CD4-positive, alpha-beta memory T cell (primary cell): ENCODE data around the gene COQ8B. TPM values are rescaled to one million over a fixed set of nuclear protein-coding genes. Genes with fewer than 3 reads are reported as not detected.

Experiments
- polyA plus RNA-seq, 2 donors: library from polyadenylated mRNA; unstranded; fragments of 300-500 nt; fragmentation: Illumina TruSeq; gene quantifications; one replicate each; pipeline ENCODE4 v1.2.3, GENCODE V29; 2021
- total RNA-seq, 2 experiments: library from RNA; stranded (reverse); gene quantifications; one replicate each; pipeline ENCODE4 v1.2.3, GENCODE V29; 2021

The COQ8B gene
- total and polyA plus RNA-seq, 4 experiments from 2014 or later = 20.2 to 54.7 (median 34.2) TPM

Other genes starting within 250 kb of the COQ8B start
- under 1 TPM; 0.17 to 0.30 TPM for gene SPTBN4, start 249.9 kb downstream of the COQ8B start, total RNA-seq
- gene SPTBN4, start 249.9 kb downstream of the COQ8B start, polyA plus RNA-seq = under 1 TPM in 1 of 2 donors, not detected in 1; 0.02 TPM
- 100 to 1,000 TPM; 167 to 170 TPM for gene SHKBP1, start 140.0 kb downstream of the COQ8B start, total RNA-seq
- 100 to 1,000 TPM; 137 to 155 TPM for gene SHKBP1, start 140.0 kb downstream of the COQ8B start, polyA plus RNA-seq
- 100 to 1,000 TPM; 157 to 158 TPM for gene LTBP4, start 115.5 kb downstream of the COQ8B start, total RNA-seq
- gene LTBP4, start 115.5 kb downstream of the COQ8B start, polyA plus RNA-seq = 10 to 100 TPM; 26.0 to 49.4 TPM
- 10 to 100 TPM; 15.8 to 20.2 TPM for gene NUMBL, start 26.2 kb downstream of the COQ8B start, total RNA-seq
- 1 to 10 TPM in 1 of 2 donors, under 1 TPM in 1; 0.35 to 1.6 TPM for gene NUMBL, start 26.2 kb downstream of the COQ8B start, polyA plus RNA-seq
- 10 to 100 TPM in 1 of 2 experiments, 1 to 10 TPM in 1; 8.1 to 10.2 TPM for gene ITPKC, start 226 bp upstream of the COQ8B start, total RNA-seq
- 1 to 10 TPM; 1.9 to 7.2 TPM for gene ITPKC, start 226 bp upstream of the COQ8B start, polyA plus RNA-seq
- gene ACTMAP, start 33.6 kb upstream of the COQ8B start, total RNA-seq = 1 to 10 TPM; 5.2 to 5.5 TPM
- 1 to 10 TPM in 1 of 2 donors, under 1 TPM in 1; 0.26 to 2.8 TPM for gene ACTMAP, start 33.6 kb upstream of the COQ8B start, polyA plus RNA-seq
- 10 to 100 TPM; 93.3 to 95.7 TPM for gene SNRPA, start 34.3 kb upstream of the COQ8B start, total RNA-seq
- 10 to 100 TPM; 48.8 to 63.9 TPM for gene SNRPA, start 34.3 kb upstream of the COQ8B start, polyA plus RNA-seq
- 10 to 100 TPM; 11.2 to 11.4 TPM for gene MIA, start 58.6 kb upstream of the COQ8B start, total RNA-seq
- gene MIA, start 58.6 kb upstream of the COQ8B start, polyA plus RNA-seq = not detected
- 10 to 100 TPM; 53.5 to 55.0 TPM for gene RAB4B, start 61.4 kb upstream of the COQ8B start, total RNA-seq
- gene RAB4B, start 61.4 kb upstream of the COQ8B start, polyA plus RNA-seq = 10 to 100 TPM; 67.3 to 69.8 TPM
- 100 to 1,000 TPM; 203 to 219 TPM for gene EGLN2, start 82.3 kb upstream of the COQ8B start, total RNA-seq
- 100 to 1,000 TPM; 141 to 207 TPM for gene EGLN2, start 82.3 kb upstream of the COQ8B start, polyA plus RNA-seq
- under 1 TPM in 1 of 2 experiments, not detected in 1; 0.23 TPM for gene CYP2A6, start 133.6 kb upstream of the COQ8B start, total RNA-seq
- not detected for gene CYP2A6, start 133.6 kb upstream of the COQ8B start, polyA plus RNA-seq
- gene CYP2A7, start 165.3 kb upstream of the COQ8B start, total RNA-seq = not detected
- not detected for gene CYP2A7, start 165.3 kb upstream of the COQ8B start, polyA plus RNA-seq